Skeletal muscle cell (primary cell): ENCODE data around the gene LPCAT3.
A peak's percentile ranks its signal among the peaks of the same experiment; 100 is the strongest.

Source experiments
- DNase-seq: peaks from one replicate; pipeline ENCODE4 v3.0.0-alpha.2; 2010; ENCODE audit warnings: low read depth
- H3K4me3 ChIP-seq: 2 replicates; pipeline ENCODE4 v1.5.1; 2011; ENCODE audit warnings: low read depth, mild to moderate bottlenecking, control low read depth, low read length, moderate library complexity

Gene LPCAT3

DNA sequence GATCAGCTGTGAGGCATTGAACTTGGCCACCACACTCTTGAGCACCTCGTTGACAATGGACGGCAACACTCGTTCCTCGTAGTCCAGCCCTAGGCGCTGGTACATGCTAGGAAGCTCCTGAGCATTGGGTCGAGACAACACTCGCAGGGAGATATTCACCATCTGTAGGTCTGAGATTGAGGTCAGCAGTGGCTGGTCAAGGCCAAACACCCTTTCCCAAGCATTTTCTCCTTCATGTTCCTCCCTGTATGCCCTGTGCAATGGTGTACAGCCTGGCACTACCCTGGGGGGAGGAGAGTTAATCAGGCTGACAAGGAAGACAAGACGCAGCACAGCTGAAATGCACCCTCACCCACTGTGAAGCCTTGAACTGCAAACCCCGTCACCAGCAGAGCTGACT, 49.9 kb downstream of the LPCAT3 start:
- DNase-seq = no peak
- H3K4me3 ChIP-seq = no peak overlapping the region

DNA sequence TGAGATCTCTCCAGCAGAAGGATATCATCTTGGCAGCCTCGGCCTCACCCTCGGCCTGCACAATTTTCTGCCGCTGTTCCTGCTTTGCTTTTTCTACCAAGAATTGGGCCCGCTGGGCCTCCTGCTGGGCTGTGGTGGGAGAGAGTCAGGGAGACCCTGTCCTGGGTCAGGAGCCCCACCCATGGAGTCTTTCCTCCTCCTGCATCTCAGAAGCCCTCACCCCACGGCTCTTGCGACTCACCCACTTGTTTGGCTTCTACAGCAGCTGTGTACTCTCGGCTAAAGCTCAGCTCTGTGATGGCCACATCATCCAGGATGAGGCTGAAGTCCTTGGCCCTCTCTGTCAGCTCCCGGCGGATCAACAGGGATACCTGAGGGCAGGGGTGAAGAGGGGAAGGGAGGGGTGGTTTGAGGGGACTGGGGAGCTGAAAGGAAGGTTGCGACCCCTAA, 50.6 kb downstream of the LPCAT3 start:
- H3K4me3 ChIP-seq = no peak overlapping the region
- no peak for DNase-seq

DNA sequence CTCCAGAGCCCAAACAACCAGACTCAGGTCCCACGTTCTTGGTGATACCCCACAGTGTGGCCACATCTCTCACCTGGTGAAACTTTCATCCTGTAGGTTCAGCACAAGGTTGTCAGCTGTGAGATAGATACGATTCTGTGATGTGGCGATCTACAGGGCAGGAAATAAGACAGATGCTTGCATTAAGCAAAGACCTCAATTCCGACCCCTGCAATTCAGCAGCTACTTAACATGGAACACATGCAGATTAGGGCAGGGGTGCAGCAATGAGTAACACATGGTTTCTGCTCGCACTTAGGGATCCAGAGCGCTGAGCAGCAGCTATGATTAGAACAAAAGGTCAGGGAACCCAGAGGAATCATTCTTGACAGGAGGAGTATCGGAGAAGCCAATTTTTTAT, 51.9 kb downstream of the LPCAT3 start:
- DNase-seq = no peak
- no peak overlapping the region for H3K4me3 ChIP-seq

DNA sequence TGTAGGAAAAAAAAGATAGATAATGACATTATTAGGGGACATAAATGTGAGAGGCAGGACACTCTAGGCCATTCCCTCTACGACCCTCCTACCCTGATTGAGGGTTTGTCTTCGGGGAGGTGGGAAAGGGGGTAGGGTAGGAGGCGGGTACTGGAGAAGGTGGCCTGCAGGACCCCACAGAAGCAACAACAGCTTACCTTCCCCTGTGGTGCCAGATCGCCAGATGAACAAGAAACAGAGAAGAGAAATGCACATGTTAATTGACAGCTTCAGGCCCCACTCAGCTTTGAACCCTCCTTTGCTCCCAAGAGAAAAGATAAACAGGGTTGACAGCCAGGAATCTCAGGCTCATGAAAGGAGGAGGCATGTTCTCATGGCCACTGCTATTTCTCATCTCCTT, 52.6 kb downstream of the LPCAT3 start:
- H3K4me3 ChIP-seq = no peak overlapping the region

DNA sequence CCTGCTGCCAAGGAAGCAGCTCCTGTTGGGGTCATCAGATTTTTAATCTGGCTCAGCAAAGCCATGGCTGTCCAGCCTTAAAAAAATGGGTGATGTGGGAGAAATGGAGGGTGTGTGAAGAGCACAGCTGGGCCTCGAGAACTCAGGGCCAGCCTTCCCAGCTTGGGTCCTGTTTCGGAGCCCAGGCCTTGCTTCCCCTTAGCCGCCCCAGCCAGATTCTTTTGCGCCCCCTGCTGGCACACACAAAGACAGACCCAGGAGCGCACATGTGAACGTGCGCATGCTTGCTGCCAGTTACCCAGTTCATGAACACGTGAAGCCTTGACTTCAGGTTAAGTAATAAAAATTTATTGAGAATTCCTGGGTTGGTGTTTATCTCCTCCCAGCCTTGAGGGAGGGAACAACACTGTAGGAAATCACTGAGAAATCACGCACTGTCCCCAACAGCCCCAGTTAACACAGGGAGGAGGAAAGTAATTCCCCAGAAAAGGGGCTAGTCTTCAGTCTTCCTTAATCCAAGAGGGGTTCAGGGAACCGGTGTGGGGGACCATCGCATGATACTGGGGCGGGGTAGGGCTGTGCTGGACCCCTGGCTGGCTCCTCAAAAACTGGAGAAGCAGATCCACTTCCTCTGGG, 53.1 kb downstream of the LPCAT3 start:
- H3K4me3 ChIP-seq = no peak overlapping the region
- DNase-seq = peak; percentile 62

More for the DNA sequence above, 52.6 kb downstream of the LPCAT3 start:
- no peak for DNase-seq

DNA sequence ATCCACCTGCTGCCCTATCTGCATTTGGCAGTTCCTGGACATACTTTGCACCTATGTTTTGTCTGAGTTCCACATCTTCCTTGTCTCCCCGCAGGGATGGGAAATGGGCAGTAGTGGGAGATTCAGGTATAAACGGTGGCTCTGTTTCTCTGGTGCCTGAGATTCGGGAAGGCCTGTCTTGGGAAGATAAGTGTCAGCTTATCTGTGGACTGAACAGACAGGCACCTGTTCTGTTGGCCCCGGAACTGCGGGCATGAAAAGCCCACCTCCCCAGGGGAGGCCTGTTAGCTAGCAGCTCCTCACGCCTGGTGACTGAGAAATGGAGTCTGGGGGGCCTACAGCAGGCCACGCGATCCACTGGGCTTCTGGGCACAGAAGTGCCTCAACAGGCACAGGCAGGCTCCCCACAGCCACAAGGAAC, 53.7 kb downstream of the LPCAT3 start:
- no peak for DNase-seq
- H3K4me3 ChIP-seq = no peak overlapping the region

DNA sequence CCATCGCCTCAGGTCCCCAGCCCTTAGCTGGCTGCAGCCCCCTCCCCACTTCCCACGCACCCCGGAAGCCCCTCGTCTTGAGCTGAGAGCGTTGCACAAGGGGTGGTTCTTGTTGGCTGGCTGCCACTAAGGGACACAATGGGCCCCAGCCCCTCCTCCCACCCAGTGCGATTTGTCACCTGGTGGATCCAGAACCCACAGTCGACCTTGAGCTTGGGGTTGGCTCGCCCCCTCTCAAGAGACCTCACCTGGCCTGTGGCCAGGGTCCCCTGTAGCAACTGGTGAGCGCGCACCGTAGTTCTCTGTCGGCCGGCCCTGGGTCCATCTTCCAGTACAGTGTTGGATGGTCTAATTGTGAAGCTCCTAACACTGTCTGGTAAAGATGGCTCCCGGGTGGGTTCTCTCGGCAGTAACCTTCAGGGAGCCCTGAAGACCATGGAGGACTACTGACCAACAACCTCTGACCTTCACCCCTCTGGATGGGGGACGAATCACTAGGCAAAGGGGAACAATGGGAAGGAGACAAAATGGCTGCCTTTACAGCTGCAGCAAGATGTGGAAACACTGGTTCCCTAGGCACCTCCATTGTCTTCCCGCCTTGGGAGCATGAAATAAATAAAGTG, 54.4 kb downstream of the LPCAT3 start:
- DNase-seq = no peak
- H3K4me3 ChIP-seq = no peak overlapping the region

DNA sequence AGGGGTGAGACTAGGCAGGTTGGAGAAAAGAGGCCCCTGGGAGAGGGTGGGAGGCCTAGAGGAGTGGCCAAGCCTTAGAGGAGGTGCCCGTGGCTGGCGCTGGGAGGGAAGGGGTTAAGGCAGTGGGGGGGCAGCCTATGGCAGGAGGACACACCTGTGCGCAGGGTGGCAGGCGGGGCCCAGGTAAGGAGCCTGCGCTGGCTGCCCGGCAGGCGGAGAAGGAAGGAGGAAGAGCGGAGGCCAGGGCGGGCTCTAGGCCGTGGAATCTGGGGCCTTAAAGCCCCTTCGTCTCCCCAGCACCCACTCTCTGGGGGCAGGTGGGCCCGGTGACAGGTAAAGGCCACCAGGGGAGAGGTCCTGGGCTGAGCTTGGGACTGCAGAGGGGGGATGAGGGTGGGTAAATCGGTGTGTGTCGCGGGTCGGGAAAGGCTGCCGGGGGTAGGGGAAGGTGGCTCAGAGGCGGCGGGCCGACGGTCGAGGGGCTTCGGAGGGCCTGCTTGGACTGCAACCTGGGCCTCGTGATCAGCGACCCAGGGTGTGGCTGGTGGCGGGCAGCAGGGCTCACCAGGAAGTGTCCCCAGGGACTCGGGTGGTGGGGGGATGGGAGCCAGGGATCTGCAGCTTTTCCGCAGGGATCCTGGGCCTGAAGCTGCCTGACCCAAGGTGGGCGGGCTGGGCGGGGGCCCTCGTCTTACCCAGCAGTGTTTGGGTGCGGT, 55.1 kb downstream of the LPCAT3 start:
- H3K4me3 ChIP-seq = no peak overlapping the region
- DNase-seq = no peak

DNA sequence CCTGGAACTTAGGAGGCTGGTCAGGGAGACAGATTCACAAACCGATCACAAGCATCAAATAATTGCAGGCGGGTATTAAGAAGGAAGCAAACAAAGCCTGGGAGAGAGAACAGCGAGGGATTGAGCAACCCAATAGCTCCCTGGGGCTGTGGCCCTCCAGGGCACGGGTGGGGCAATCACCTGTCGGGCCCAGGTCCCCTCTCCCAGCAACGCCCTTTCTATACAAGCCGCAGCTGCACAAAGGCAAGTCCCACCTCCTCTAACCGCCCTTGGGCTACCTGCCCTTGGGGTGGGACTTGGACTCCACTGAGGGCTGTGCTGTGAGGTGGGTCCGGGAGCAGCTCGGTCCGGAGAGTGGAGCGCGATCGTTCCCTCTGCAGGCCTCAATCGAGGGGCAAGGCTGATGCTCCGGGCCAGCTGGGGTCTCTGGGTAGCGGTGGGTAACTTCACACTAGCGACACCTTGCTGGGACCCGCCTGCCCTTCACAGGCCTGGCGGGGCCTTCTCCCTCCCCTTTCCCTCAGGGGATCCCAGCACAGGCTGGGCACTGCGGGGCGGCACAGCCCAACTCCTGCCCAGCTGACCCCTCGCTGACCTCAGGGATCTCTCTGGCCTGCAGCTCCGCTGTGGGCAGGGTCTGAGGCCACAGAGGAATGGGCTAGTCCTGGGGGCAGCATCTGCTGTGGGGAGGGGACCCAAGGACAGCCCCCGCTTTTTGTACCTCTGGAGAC, 55.8 kb downstream of the LPCAT3 start:
- DNase-seq = no peak
- H3K4me3 ChIP-seq = no peak overlapping the region

DNA sequence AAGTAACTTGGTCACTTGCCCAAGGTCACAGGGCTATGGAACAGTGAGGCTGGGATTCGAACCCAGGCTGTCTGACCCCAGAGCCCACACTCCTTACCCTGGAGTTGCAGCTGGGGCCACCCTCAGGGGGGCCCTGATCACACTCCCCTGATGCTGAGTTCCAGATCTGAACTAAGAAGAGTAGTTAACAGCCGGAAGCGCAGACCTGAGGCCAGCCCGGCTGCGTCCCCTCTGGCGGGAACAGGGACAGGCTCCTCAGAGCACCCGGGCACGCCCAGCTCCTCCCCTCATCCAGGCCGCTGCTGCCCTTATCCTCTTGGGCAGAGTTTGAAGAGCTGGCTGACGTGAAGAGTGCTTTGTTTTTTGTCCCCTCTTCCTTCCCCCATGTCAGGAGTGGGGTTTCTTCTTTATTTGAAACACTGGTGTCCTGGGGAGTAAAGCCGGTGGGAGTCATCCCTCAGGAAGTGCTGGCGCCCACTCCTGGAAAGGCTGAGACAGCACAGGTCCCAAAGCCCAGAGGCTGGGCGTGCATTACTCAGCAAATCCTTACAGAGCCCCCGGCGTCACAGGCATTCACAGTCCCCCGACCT, 56.5 kb downstream of the LPCAT3 start:
- no peak for DNase-seq
- H3K4me3 ChIP-seq = peak overlapping the region; percentile 21

DNA sequence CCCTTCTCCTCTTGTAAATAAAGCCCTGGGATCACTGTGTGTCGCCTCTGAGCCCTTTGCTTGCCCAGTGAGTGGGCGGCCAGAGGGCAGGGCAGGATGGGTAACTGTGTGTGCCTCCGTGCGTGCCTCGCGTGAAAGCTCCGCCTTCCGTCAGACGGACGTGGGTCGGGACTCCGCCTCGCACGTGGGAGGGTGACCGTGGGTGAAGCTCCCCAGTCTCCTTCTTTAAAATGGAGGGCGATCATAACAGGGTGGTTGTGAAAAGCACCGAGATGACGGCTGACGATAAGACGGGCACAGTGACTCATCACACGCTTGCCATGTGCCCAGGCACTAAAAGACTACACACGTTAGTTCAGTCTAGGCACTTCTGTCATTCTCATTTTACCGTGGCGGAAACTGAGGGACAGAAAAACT, 57.0 kb downstream of the LPCAT3 start:
- H3K4me3 ChIP-seq = peak overlapping the region; percentile 21
- no peak for DNase-seq

DNA sequence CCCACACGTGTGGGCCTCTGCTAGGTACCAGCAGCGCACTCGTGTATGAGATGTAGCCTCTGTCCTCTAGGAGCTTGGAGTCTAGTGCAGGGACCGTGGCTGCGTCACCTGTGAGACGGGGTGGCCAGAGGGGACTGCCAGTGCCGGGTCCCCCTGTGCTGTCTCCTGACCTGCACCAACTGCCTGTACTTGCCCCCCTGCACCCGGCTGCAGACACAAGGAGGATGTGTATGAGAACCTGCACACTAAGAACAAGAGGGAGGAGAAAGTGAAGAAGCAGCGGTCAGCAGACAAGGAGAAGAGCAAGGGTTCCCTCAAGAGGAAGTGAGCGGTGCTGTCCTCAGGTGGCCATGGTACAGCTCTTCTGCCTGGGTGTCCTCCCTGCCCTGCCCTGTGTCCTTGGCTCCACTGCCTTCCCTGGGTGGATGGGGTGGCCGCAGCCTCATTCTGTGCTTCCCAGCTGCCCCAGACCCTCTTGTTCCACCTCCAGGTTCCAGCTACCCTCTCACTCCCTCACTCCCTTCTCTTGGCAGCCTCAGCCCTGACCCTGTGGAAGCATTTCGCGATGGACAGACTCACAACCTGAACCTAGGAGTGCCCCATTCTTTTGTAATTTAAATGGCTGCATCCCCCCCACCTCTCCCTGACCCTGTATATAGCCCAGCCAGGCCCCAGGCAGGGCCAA, 57.5 kb downstream of the LPCAT3 start:
- H3K4me3 ChIP-seq = no peak overlapping the region
- DNase-seq = no peak

DNA sequence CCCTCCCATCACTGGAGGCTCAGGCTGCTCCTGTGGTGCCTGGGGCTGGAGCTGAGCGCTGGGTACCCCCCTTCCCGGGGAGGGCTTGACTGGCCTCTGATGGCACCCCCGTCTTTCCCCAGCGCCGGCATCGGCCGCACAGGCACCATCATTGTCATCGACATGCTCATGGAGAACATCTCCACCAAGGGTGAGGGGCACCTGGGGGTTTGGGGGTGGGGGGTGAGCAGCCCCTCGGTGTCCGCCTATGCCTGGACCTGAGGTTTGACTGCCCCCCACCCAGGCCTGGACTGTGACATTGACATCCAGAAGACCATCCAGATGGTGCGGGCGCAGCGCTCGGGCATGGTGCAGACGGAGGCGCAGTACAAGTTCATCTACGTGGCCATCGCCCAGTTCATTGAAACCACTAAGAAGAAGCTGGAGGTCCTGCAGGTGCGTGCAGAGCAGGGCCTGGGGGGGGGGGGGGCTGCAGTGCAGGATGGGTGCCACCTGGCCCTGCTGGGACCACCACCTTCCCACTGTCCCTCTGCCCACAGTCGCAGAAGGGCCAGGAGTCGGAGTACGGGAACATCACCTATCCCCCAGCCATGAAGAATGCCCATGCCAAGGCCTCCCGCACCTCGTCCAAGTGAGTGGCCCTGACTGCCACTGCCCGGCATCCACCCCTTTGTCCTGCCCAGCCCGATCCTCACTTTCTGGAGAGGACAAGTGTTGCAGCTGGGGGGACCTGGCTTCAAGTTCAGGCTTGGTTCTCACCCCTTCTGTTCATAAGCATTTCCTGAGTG, 58.3 kb downstream of the LPCAT3 start:
- no peak for DNase-seq
- no peak overlapping the region for H3K4me3 ChIP-seq

DNA sequence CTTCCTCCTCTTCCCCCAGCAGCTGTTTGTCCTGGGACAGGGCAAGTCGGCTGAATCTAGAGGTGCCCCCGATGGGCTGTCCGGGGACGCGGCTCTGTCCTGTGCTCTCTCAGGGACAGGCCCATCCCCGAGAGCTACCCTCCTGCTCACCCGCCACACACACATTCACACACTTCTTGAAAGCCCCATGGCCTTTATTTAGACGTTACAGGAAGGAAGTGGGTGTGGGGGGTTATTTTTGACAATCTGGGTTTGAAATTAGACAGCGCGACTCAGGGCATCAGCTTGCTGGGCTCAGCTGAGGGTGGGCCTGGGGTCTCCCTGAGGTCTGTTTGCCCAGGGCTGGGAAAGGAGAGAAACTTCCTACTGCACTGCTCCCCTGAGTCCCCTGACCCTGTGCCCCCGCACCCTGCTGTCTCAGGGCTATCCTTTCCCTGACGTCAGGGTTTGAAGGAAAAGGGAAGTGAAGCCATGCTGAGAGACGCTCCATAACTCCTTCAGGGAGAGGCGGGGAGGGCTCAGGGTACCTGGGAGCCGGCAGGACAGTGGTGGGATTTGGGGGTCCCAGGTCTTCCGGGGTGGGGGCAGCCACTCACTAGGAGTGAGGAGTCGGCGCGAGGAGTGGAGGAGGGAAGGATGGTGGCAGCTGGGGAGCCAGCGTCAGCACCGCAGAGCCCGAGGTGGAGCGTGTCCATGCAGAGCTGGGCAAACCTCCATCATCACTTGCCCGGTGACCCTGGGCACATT, 59.0 kb downstream of the LPCAT3 start:
- no peak for DNase-seq
- H3K4me3 ChIP-seq = no peak overlapping the region

DNA sequence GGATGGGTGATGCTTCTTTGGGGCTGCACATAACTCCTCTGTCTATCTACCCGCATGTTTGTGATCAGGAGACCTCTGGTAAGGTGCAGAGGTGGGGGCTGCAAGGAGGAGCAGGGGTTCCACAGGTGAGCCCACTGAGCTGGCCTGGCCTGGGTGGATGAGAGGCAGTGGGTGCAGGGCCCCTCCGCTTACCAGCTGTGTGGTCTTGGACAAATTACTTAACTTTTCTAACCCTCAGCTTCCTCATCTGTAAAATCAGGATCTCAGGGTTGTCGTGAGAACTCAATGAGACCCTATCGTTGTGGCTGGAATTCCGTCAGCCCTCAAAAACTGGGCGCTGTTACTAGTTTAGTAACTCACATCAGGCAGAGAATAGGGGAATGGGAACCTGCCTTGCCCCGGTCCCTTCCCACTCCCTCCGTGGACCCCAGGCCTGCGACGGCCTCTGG, 59.6 kb downstream of the LPCAT3 start:
- no peak for DNase-seq

DNA sequence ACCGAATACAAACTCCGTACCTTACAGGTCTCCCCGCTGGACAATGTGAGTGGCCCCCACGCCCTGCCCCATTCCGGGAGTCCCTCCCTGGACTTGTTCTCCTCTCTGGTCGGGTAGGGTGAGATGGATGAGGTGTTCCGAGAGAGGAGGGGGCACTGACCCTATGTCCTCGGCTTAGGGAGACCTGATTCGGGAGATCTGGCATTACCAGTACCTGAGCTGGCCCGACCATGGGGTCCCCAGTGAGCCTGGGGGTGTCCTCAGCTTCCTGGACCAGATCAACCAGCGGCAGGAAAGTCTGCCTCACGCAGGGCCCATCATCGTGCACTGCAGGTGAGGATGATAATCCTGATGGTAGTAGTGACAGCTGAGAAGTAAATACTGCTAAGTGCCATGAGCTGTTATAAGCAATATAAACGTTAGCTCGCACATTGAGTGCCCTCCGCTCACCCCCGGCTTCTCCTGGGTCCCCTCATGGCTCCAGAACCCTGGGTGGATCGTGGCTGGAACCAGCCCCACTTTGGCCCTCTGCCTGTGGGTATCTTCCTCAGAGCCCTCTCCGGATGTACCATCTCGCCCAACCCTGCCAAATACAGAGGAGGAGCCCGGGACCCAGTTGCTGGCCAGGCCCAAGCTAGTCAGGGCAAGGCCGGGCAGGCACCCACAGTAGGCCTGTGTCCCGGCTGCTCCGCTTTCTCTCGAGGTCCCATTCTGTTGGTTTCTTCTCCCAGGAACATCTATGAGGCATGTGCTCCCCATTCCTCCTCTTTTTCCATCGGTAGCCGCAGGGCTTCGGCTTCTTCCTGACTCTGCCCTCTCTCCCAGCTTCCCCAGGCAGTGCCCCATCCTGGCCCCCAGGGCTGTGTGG, 60.3 kb downstream of the LPCAT3 start:
- DNase-seq = no peak
- no peak overlapping the region for H3K4me3 ChIP-seq

More for the DNA sequence above, 59.6 kb downstream of the LPCAT3 start:
- no peak overlapping the region for H3K4me3 ChIP-seq

DNA sequence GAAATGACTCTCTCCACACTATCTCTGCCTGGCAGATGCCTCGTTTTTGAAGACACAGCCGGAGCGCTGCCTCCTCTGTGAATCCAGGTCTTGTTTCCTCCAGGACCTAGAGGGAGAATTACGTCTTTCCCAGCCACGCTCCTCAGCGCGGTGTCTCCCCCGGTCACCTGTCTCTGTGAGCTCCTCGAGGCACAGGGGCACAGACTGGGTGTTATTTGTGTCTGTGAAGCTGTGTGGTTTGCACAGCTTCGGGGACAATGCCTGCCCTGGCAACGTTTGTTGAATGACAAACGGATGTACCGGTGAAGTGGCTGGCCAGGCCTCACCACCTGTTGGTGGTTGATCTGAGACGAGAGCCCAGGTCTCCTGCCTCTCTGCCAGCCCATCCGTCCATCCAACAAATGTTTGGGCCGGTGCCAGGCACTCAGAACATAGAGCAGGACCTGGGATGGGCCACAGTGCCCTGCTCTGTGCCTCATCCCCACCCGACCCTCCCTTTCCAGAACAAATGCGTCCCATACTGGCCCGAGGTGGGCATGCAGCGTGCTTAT, 61.0 kb downstream of the LPCAT3 start:
- DNase-seq = no peak
- H3K4me3 ChIP-seq = no peak overlapping the region
